HepG2 (cell line): ENCODE measurements around the gene PHF21B.

Experiments used
- ATF7 ChIP-seq, 2 experiments: fragments of 450-650 bp in 1 of 2; sonication (generic) in 1 of 2; formaldehyde crosslinking in 1 of 2; IDR thresholded peaks; 2 replicates each; pipeline versions ENCODE4 v1.4.0 to v1.6.1; 2016 to 2020; ENCODE audit warnings: antibody characterized with exemption in 1 of 2, mild to moderate bottlenecking in 1 of 2, missing genetic modification reagents in 1 of 2
- EED ChIP-seq: sonication (generic); formaldehyde crosslinking; IDR thresholded peaks from 2 replicates; pipeline ENCODE4 v1.5.0; 2020; ENCODE audit warnings: mild to moderate bottlenecking, missing genetic modification reagents
- HHEX ChIP-seq: IDR thresholded peaks from 2 replicates; pipeline ENCODE4 v1.6.1; 2016; ENCODE audit warnings: control low read depth
- HOXD1 ChIP-seq: sonication (generic); formaldehyde crosslinking; IDR thresholded peaks from 2 replicates; pipeline ENCODE4 v1.5.0; 2020; ENCODE audit warnings: missing genetic modification reagents
- MAX ChIP-seq: IDR thresholded peaks from 2 replicates; pipeline ENCODE4 v1.6.1; 2012; ENCODE audit warnings: inconsistent platforms
- ZBTB7A ChIP-seq: sonication (generic); formaldehyde crosslinking; IDR thresholded peaks from 2 replicates; pipeline ENCODE4 v1.8.0; 2022; ENCODE audit warnings: mild to moderate bottlenecking, missing genetic modification reagents
- ZNF607 ChIP-seq: sonication (generic); formaldehyde crosslinking; IDR thresholded peaks from 2 replicates; pipeline ENCODE4 v1.5.1; 2020; ENCODE audit warnings: missing genetic modification reagents, mild to moderate bottlenecking, borderline replicate concordance

- TF ChIP-seq EED (CRISPR knock-in tag) (no peak), ZBTB7A (CRISPR knock-in tag) (no peak), ZNF607 (no peak), HOXD1 (CRISPR knock-in tag) (no peak), HHEX (no peak), ATF7 (IDR thresholded peaks at IDR 0.05) (no peak), ATF7 (CRISPR knock-in tag; IDR thresholded peaks at IDR 0.05) (no peak), MAX (no peak)
Measured at GRCh38 chr22:44913198-44913983, 96.4 kb downstream of the PHF21B start.
